CD4-positive, alpha-beta T cell (primary cell): ENCODE measurements around the gene FDX2. TPM values are rescaled to one million over a fixed set of nuclear protein-coding genes. Genes with fewer than 3 reads are reported as not detected.

Experiments
- ATAC-seq: fragments of 200-7000 bp; cut with Tn5 transposase; one replicate; pipeline ENCODE4 v1.10.0; 2022; ENCODE audit warnings: mild to moderate bottlenecking; ENCODE audit not compliant: poor library complexity
- CTCF ChIA-PET: fragments of 350-600 bp; sonication (Branson Sonifier 250); formaldehyde crosslinking; loops from one replicate; lab custom pipeline; 2021; ENCODE audit warnings: antibody characterized with exemption, inconsistent platforms; lab: Charles Lee
- POLR2A ChIA-PET: fragments of 350-600 bp; sonication (Branson Sonifier 250); formaldehyde crosslinking; loops from one replicate; lab custom pipeline; 2021; ENCODE audit warnings: antibody characterized with exemption, inconsistent platforms; lab: Charles Lee
- DNase-seq, 14 experiments: peaks; one replicate each; pipeline ENCODE4 v3.0.0-alpha.2; 2013 to 2020; ENCODE audit warnings: mixed read lengths in 2 of 14
- H3K27ac ChIP-seq, 2 donors: one replicate each; pipeline versions ENCODE4 v1.5.1 to v1.7.0; 2013; ENCODE audit warnings: low read length in 2 of 2, low read depth in 1 of 2, mild to moderate bottlenecking in 1 of 2
- H3K27me3 ChIP-seq, 2 experiments: 1 replicate in 1 of 2; 2 replicates in 1 of 2; pipeline versions ENCODE4 v1.6.1 to v1.7.0; 2013; ENCODE audit warnings: low read length in 2 of 2, control low read depth in 1 of 2, mild to moderate bottlenecking in 1 of 2, moderate library complexity in 1 of 2; ENCODE audit not compliant: insufficient read depth in 2 of 2, control insufficient read depth in 1 of 2
- H3K36me3 ChIP-seq: one replicate; pipeline ENCODE4 v1.6.1; 2013; ENCODE audit warnings: low read length, control low read depth; ENCODE audit not compliant: insufficient read depth
- H3K4me1 ChIP-seq: one replicate; pipeline ENCODE4 v1.6.1; 2013; ENCODE audit warnings: low read length, control low read depth; ENCODE audit not compliant: insufficient read depth
- H3K4me3 ChIP-seq: one replicate; pipeline ENCODE4 v1.5.1; 2013; ENCODE audit warnings: mild to moderate bottlenecking, low read length, moderate library complexity
- H3K9me3 ChIP-seq, 2 experiments: 1 replicate in 1 of 2; 2 replicates in 1 of 2; pipeline versions ENCODE4 v1.6.1 to v1.7.0; 2013; ENCODE audit warnings: low read length in 2 of 2, mild to moderate bottlenecking in 2 of 2, control low read depth in 1 of 2, moderate library complexity in 1 of 2; ENCODE audit not compliant: control insufficient read depth in 1 of 2, insufficient read depth in 1 of 2
- H3K27ac Mint-ChIP-seq: one replicate; pipeline ENCODE4 v1.8.0; 2020; ENCODE audit warnings: mixed read lengths
- H3K27me3 Mint-ChIP-seq: one replicate; pipeline ENCODE4 v1.8.0; 2021; ENCODE audit warnings: mixed read lengths
- H3K36me3 Mint-ChIP-seq: one replicate; pipeline ENCODE4 v1.8.0; 2021; ENCODE audit warnings: low read depth, mixed read lengths
- H3K4me1 Mint-ChIP-seq: one replicate; pipeline ENCODE4 v1.8.0; 2021; ENCODE audit warnings: low read depth, mixed read lengths
- H3K4me3 Mint-ChIP-seq: one replicate; pipeline ENCODE4 v1.8.0; 2020; ENCODE audit warnings: mild to moderate bottlenecking, mixed read lengths
- H3K9me3 Mint-ChIP-seq: one replicate; pipeline ENCODE4 v1.8.0; 2020; ENCODE audit warnings: mixed read lengths
- CTCF ChIP-seq: fragments of 200-600 bp; IDR thresholded peaks from one replicate; pipeline ENCODE4 v1.8.0; 2022; ENCODE audit warnings: antibody characterized with exemption, mild to moderate bottlenecking
- intact Hi-C, 2 experiments: fragments of 100-400 bp; cut with DNase I in 1 of 2; cut with micrococcal nuclease in 1 of 2; formaldehyde crosslinking; loops; one replicate each; pipeline versions ENCODE4 v1.15.1 to v1.9.0; 2023 to 2025; cut with DNase I, micrococcal nuclease
- total RNA-seq, 174 experiments: library from RNA in 2 of 174; stranded (reverse) in 2 of 174; gene quantifications; one replicate each; pipeline ENCODE4 v1.2.3 and lab custom pipeline; 2021 to 2026

FDX2 gene
- total RNA-seq, 2 experiments from 2014 or later = 1.2 to 1.9 TPM

GRCh38 chr19:10328558-10329429, 13.0 kb upstream of the FDX2 start:
- no peaks in the 10 kb centered on the region for H3K27me3 ChIP-seq
- Mint-ChIP-seq H3K4me3 (no peak overlapping the region), H3K27ac (no peak overlapping the region), H3K4me1 (peaks cover 21% of the 10 kb centered on the region), H3K36me3 (peaks cover 64% of the 10 kb centered on the region), H3K27me3 (no peaks in the 10 kb centered on the region), H3K9me3 (no peaks in the 10 kb centered on the region)
- peaks cover 26% of the 10 kb centered on the region for H3K4me1 ChIP-seq
- H3K4me3 ChIP-seq = no peak overlapping the region
- POLR2A ChIA-PET = no interaction called here
- ATAC-seq (no peak), DNase-seq (no peak)
- CTCF ChIA-PET = no interaction called here
- no peak for TF ChIP-seq CTCF
- no peaks in the 10 kb centered on the region for H3K9me3 ChIP-seq
- intact Hi-C loops = no loop called here
- H3K27ac ChIP-seq = no peak overlapping the region
- peaks cover 63% of the 10 kb centered on the region for H3K36me3 ChIP-seq

- Mint-ChIP-seq H3K4me1 (peaks cover 11% of the 10 kb centered on the region), H3K27ac (no peak overlapping the region), H3K4me3 (no peak overlapping the region), H3K36me3 (peaks cover 54% of the 10 kb centered on the region), H3K27me3 (no peaks in the 10 kb centered on the region), H3K9me3 (no peaks in the 10 kb centered on the region)
- Histone ChIP-seq H3K27me3 (no peaks in the 10 kb centered on the region), H3K4me1 (peaks cover 20% of the 10 kb centered on the region), H3K9me3 (no peaks in the 10 kb centered on the region), H3K4me3 (no peak overlapping the region), H3K27ac (no peak overlapping the region), H3K36me3 (peaks cover 72% of the 10 kb centered on the region)
- intact Hi-C loops = no loop called here
- ATAC-seq (no peak), DNase-seq (no peak)
- TF ChIP-seq CTCF = no peak
- ChIA-PET CTCF (no interaction called here), POLR2A (no interaction called here)
These were observed 12.0 kb upstream of the FDX2 start for GRCh38 chr19:10327793-10328192.

GRCh38 chr19:10325732-10326131, 9.9 kb upstream of the FDX2 start:
- H3K36me3 Mint-ChIP-seq = peaks cover 57% of the 10 kb centered on the region
- Histone ChIP-seq H3K4me3 (no peak overlapping the region), H3K36me3 (peaks cover 93% of the 10 kb centered on the region), H3K27ac (no peak overlapping the region), H3K4me1 (peaks cover 6% of the 10 kb centered on the region), H3K27me3 (no peaks in the 10 kb centered on the region), H3K9me3 (no peaks in the 10 kb centered on the region)
- no peak overlapping the region for H3K27ac Mint-ChIP-seq
- no peaks in the 10 kb centered on the region for H3K9me3 Mint-ChIP-seq
- H3K4me1 Mint-ChIP-seq = no peaks in the 10 kb centered on the region
- no peak for TF ChIP-seq CTCF
- CTCF ChIA-PET = interaction anchor here (0.7 to 1.1 kb wide), 2 partner anchors 9 to 65 kb away, joined by 3 read pairs; no protein-coding TSS in a partner anchor
- no peak overlapping the region for H3K4me3 Mint-ChIP-seq
- no peak for ATAC-seq
- intact Hi-C loops = no loop called here
- DNase-seq = no peak
- POLR2A ChIA-PET = no interaction called here
- H3K27me3 Mint-ChIP-seq = no peaks in the 10 kb centered on the region
